ENCODE data around the gene GTF2A1L.

The GTF2A1L gene

GRCh38 chr2:48578313-48578712 lies 39.3 kb upstream of the GTF2A1L start:
- H3K4me3 ChIP-seq (ENCODE audit: low read depth, low read length), result no peak overlapping the region
- TF ChIP-seq, protein P1, sequence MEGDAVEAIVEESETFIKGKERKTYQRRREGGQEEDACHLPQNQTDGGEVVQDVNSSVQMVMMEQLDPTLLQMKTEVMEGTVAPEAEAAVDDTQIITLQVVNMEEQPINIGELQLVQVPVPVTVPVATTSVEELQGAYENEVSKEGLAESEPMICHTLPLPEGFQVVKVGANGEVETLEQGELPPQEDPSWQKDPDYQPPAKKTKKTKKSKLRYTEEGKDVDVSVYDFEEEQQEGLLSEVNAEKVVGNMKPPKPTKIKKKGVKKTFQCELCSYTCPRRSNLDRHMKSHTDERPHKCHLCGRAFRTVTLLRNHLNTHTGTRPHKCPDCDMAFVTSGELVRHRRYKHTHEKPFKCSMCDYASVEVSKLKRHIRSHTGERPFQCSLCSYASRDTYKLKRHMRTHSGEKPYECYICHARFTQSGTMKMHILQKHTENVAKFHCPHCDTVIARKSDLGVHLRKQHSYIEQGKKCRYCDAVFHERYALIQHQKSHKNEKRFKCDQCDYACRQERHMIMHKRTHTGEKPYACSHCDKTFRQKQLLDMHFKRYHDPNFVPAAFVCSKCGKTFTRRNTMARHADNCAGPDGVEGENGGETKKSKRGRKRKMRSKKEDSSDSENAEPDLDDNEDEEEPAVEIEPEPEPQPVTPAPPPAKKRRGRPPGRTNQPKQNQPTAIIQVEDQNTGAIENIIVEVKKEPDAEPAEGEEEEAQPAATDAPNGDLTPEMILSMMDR (IDR thresholded peaks at IDR 0.05; ENCODE audit: insufficient read depth, low read length, missing control alignments), result no peak
- POLR2A ChIA-PET, result no interaction called here
- DNase-seq (ENCODE audit: low read depth, low spot score), result no peak
- CTCF ChIA-PET, result interaction anchor here (2.7 kb wide), 1 partner anchor 10 kb away, joined by 7 read pairs; no protein-coding TSS in a partner anchor

DNA sequence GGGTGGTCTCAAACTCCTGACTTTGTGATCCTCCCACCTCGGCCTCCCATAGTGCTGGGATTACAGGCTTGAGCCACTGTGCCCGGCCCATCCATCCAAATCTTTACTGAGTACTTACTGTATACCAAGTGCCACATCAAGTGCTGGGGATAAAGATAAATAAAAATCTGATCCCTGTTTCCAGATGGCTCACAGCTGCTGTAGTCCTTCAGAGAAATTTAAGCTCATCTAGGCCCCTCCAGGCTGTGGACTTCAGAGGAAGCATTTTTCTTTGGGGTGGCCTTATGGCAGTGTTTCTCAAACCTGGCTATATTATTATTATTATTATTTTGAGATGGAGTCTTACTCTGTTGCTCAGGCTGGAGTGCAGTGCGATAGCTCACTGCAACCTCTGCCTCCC lies 33.7 kb upstream of the GTF2A1L start:
- ChIA-PET POLR2A (no interaction called here), CTCF (interaction anchor here (1.0 to 2.6 kb wide), 2 partner anchors 16 to 114 kb away, joined by 3 to 7 read pairs; no protein-coding TSS in a partner anchor)
- no peak for DNase-seq (ENCODE audit: low read depth, low spot score)
- H3K4me3 ChIP-seq (ENCODE audit: low read depth, low read length), result no peak overlapping the region
- TF ChIP-seq, protein P1 (IDR thresholded peaks at IDR 0.05; ENCODE audit: insufficient read depth, low read length, missing control alignments), result no peak

GRCh38 chr2:48584551-48584950 lies 33.1 kb upstream of the GTF2A1L start:
- ChIA-PET POLR2A (no interaction called here), CTCF (interaction anchor here (0.9 to 2.6 kb wide), 3 partner anchors 16 to 115 kb away, joined by 3 to 7 read pairs (median 3); no protein-coding TSS in a partner anchor)
- TF ChIP-seq, protein P1 (IDR thresholded peaks at IDR 0.05; ENCODE audit: insufficient read depth, low read length, missing control alignments), result no peak

DNA sequence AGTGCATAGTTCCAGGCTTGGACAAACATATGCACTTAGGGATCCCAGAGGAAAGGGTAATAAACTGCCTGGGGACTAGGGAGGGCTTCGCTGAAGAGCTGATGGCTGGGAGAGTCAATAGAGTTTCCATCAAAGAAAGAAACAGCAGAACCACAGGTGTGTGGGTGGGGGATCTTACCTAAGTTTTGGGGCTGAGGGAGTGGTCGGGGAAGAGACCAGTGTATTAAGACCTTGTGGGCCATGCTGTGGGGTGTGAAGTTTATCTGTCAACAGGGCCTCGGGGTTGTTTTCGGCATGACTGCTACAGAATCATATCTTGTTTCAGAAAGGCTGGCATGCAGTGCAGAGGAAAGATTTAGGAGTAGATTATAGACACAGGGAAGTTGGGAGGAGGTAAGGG lies 31.2 kb upstream of the GTF2A1L start:
- ChIA-PET POLR2A (no interaction called here), CTCF (interaction anchor here (4.2 kb wide), 1 partner anchor 115 kb away, joined by 50 read pairs; no protein-coding TSS in a partner anchor)
- TF ChIP-seq, protein P1 (IDR thresholded peaks at IDR 0.05; ENCODE audit: insufficient read depth, low read length, missing control alignments), result no peak
- H3K4me3 ChIP-seq (ENCODE audit: low read depth, low read length), result no peak overlapping the region
- no peak for DNase-seq (ENCODE audit: low read depth, low spot score)

More at GRCh38 chr2:48584551-48584950, 33.1 kb upstream of the GTF2A1L start:
- no peak overlapping the region for H3K4me3 ChIP-seq (ENCODE audit: low read depth, low read length)
- DNase-seq (ENCODE audit: low read depth, low spot score), result no peak

GRCh38 chr2:48587560-48587959 lies 30.1 kb upstream of the GTF2A1L start:
- TF ChIP-seq, protein P1 (IDR thresholded peaks at IDR 0.05; ENCODE audit: insufficient read depth, low read length, missing control alignments), result no peak
- H3K4me3 ChIP-seq (ENCODE audit: low read depth, low read length), result no peak overlapping the region
- ChIA-PET CTCF (interaction anchor here (0.7 to 4.2 kb wide), 14 partner anchors 12 to 474 kb away, joined by 3 to 50 read pairs (median 4); no protein-coding TSS in a partner anchor), POLR2A (no interaction called here)
- DNase-seq (ENCODE audit: low read depth, low spot score), result no peak

GRCh38 chr2:48587961-48588360 lies 29.7 kb upstream of the GTF2A1L start:
- CTCF ChIA-PET, result interaction anchor here (0.7 to 4.2 kb wide), 17 partner anchors 9 to 474 kb away, joined by 3 to 50 read pairs (median 4); no protein-coding TSS in a partner anchor

More at GRCh38 chr2:48587961-48588360, 29.7 kb upstream of the GTF2A1L start:
- H3K4me3 ChIP-seq (ENCODE audit: low read depth, low read length), result no peak overlapping the region
- TF ChIP-seq, protein P1 (IDR thresholded peaks at IDR 0.05; ENCODE audit: insufficient read depth, low read length, missing control alignments), result no peak
- DNase-seq (ENCODE audit: low read depth, low spot score), result no peak
- POLR2A ChIA-PET, result no interaction called here

All from AG04449 (cell line).